ENCODE measurements around the gene HSDL2.
"Not testable (repeated sequence)": the region's sequence is repeated elsewhere in the genome, so short reads cannot be mapped to it uniquely, and the experiment has no call there.

The HSDL2 gene

DNA sequence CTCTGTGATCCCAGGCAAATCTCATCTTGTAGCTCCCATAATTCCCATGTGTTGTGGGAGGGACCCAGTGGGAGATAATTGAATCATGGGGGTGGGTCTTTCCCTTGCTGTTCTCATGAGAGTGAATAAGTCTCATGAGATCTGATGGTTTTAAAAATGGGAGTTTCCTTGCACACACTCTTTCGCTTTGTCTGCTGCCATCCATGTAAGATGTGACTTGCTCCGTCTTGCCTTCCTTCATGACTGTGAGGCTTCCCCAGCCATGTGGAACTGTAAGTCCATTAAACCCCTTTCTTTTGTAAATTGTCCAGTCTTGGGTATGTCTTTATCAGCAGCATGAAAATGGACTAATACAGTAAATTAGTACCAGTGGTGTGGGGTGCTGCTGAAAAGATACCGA is 14.7 kb upstream of the HSDL2 start:
- not testable (repeated sequence) for DNase-seq

DNA sequence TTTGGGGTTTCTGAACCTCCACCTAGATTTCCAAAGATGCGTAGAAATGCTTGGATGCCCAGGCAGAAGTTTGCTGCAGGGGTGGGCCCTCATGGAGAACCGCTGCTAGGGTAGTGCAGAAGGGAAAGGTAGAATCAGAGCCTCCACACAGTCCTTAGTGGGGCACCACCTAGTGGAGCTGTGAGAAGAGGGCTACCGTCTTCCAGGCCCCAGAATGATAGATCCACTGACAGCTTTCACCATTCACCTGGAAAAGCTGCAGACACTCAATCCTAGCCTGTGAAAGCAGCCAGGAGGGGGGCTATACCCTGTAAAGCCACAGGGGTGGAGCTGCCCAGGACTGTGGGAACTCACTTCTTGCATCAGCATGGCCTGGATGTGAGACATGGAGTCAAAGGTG is 13.3 kb upstream of the HSDL2 start:
- no peak for DNase-seq

DNA sequence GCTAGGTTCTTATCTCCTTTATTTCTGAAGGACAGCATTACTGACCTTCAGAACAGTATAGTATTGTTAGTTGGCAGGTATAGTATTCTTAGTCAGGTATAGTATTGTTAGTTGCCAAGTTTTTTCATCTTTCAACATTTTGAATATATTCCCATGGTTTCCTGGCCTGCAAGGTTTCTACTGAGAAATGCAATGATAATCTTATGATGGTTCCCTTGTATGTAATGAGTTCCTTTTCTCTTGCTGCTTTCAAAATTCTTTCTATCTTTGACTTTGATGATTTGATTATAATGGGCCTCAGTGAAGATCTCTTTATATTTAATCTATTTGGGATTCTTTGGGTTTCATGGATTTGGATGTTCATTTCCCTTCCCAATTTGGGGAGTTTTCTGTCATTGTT is 12.4 kb upstream of the HSDL2 start:
- DNase-seq: no peak

DNA sequence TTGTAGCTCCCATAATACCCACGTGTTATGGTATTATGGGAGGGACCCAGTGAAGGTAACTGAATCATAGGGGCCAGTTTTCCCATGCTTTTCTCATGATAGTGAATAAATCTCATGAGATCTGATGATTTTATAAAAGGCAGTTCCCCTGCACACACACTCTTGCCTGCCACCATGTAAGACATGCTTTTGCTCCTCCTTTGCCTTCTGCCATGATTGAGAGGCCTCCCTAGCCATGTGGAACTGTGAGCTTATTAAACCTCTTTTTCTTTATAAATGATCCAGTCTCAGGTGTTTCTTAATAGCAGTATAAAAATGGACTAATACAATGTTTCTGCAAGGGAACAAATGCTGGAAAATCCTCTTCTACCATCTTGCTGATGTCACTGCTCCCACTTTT is 10.1 kb upstream of the HSDL2 start:
- DNase-seq: no peak

DNA sequence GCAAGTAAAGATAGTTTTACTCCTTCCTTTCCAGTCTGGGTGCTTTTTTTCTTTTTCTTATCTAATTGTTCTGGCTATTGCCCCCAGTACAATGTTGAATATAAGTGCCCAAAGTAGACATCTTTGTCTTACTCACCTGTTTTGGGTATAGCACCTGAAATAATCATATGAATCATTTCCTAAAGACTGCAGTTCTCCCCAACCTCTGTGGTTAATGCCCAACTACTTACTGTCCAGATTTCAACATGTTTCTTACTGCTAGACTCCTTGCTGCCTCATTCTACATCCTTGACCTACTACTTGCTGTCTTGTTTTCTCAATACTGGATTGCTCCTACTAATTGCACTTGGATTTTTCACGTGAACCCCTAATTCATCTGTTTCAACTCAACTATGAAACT is 8.8 kb upstream of the HSDL2 start:
- no peak for DNase-seq

DNA sequence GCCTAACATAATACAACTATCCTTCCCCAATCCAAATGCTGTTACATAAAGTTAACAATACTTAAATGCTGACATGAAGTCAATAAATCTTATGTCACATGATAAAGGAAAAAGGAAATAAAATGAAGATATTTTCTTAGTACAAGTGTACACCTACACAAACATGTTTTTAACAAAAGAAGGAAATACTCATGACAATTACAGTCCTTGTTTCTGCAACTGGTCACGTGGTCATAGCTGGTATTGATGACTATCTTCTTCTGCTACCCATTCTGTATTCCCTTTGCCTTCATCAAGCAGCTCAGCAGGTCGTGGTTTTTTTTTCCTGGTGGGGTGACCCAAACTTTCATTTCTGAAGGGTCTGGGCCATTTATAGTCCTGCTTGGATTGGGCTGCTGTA is 6.2 kb upstream of the HSDL2 start:
- not testable (repeated sequence) for DNase-seq

DNA sequence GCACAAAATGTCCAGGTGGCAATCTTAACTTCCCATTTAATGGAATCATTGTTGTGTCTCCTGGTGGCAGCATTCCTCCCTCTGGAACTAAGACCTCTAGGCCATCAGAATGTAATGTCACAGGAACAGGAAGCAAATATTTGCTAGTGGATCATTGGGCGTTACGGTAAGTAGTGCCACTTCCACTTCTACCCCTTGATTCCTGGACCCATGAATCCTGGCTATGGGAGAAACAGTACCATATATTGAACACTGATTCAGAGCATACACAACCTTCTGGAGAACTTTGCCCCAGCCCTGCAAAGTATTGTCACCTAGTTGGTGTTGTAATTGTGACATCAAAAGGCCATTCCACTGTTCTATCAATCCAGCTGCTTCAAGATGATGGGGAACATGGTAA is 5.7 kb upstream of the HSDL2 start:
- DNase-seq: not testable (repeated sequence)

DNA sequence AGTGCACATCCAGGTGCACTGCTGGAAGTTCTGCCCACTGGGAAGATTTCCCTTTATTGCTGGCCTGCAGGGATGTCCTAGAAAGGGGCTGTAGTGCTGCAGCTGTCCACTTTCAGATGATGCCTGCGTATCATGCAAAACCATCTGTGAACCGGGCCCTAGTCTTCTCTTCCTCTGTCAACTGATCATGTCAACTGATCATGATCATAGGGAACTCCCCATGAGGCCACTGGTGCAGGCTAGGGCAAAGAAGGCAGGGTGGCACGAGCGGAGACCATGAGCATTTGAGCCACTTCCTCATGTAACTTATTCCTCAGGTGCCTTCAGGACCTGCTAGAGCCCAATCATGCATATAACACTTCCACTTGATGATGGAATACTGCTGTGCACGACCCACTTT is 4.5 kb upstream of the HSDL2 start:
- DNase-seq: no peak

DNA sequence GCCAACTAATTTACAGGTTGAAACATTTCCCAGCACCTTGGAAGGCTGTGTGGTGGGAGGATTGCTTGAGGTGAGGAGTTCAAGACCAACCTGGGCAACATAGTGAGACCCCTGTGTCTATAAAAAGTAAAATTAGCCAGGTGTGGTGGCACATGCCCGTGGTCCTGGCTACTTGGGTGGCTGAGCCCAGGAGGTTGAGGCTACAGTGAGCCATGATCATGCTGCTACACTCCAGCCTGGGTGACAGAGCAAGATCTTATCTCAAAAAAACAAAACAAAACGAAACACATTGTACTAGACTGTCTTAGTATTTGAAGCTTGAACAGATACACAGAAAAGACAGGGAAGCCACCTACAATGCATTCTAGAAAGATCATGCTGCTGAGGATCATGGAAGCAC is 2.8 kb upstream of the HSDL2 start:
- DNase-seq: no peak

DNA sequence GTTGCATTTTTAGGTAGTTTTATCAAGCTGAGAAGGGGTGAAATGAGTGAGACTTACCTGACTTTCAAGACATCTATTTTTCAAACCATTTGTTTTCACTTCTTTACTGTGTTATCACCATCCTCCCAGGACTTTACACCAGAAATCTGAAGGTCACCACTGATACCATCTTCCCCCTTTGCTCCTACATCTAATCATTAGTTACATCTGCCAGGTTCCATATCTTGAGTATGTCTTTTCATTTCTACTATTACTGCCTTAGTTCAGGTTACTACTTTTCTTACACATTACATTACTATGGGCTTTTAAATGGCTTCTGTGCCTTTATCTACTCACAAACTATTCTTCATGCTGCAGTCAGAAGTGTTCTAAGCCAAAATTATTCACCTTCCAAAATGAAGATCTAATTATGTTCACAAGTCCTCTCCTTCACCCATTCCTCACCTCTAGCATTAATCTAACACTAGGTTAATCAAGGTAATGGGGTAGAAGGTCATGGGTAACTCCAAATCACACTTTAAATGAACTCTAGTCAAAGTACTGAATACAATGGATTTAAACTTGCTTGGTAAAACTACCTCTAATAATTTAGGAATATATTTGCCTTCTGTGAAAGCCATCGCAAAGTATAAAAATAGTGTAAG is 2.1 kb upstream of the HSDL2 start:
- no peak for DNase-seq

DNA sequence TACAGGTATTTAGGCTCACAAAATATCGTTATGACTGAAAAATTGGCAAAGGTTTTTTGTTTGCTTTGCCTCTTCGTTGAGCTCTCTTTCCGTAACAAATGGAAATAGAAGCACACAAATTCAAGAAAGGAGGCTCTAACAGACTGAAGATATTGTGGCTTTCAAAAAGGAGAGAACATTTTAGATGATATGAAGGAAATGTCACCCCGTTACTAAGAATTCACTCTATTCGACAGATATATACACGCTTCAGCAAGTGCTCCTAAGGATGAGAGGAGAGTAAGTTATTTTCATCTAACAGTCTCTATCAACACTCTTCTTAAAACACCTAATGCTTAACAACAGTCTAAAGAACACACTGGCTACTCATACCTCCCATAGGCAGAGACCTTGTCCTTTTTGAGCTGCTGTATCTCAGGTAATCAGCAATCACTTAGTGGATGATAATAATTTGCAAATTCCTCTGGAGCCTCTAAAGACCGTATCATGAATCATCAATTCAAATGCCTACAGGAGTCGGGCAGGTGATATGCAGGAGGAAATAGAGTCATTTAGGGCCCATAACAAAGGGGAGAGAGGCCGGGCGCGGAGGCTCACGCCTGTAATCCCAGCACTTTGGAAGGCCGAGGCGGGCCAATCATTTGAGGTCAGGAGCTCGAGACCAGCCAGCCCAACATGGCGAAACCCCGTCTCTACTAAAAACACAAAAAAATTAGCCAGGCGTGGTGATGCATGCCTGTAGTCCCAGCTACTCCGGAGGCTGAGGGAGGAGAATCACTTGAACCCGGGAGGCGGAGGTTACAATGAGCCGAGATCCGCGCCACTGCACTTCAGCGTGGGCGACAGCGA is 1.4 kb upstream of the HSDL2 start:
- peak in 3 of 58 donors; percentile 2 to 6 (median 2) for DNase-seq

DNA sequence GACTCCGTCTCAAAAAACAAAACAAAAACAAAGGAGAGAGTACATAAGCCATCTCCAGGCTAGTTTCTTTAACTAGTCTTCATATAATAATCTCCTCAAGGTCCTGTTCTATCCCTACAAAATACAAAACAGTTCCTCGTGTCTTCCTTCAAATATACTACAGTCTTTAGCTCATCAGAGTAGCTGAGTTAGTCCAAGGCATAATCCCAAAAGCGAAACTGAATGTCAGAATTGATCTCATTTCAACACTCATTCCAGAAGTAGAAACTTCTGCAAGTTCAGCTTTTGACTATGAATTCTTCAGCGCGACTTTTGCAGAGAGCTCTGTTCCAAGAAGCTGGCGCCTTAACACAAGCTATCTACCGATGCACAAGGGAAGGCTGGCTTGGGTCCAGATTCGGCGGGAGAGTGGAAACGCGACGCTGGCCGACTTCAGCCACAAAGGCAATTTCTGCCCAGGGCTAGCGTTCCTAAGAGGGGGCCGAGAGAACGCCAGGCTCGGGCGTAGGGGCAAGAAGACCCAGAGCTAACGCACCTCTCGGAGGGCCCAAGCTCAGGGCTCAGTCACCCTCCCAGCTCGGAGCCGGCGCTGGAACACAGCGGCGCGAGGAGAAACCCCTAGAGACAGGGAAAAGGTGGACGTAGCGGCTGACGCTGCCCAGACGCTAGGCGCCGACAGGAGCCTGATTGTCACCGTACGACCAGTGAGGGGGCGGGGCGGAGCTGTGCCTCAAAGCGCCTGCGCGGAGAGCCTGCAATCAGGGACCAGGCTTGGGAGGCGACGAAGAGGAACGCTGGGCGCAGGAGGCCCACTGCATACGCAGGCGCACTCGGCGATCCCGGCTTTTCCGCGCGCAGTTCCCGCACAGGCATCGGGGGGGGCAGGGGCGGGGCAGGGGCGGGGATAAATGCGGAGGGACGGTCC is 469 bp upstream of the HSDL2 start:
- peak; percentile 84 to 100 (median 98) for DNase-seq

DNA sequence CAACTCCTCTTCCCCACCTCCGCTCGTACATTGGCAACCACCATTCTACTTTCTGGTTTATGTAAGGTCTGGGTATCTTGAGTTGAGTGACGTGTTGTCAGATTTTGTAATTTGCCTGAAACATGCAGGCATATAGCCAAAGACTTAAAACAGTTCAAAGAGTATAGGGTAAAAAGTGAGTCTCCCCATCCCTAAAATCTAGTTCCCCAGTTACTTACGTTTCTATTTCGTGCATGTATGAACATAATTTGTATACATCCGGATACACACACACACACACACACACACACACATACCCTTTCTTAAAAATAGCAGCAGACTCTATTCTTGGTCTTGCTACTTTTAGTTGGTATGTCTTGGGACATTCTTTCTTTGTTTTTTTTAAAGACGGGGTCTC is 915 bp downstream of the HSDL2 start:
- DNase-seq: no peak

DNA sequence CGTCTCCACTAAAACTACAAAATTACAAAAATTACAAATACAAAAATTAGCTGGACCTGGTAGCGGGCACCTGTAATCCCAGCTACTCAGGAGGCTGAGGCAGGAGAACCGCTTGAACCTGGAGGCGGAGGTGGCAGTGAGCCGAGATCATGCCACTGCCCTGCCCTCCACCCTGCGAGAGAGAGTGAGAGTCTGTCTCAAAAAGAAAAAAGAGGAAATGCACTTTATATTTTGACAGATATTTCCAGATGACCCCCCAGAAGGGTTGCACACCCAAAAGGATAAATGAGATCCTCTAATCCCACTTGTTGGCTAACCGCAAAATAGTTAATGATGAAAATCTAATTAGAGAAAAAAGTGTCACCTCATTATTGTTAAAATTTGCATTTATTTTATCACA is 2.2 kb downstream of the HSDL2 start:
- DNase-seq: no peak

DNA sequence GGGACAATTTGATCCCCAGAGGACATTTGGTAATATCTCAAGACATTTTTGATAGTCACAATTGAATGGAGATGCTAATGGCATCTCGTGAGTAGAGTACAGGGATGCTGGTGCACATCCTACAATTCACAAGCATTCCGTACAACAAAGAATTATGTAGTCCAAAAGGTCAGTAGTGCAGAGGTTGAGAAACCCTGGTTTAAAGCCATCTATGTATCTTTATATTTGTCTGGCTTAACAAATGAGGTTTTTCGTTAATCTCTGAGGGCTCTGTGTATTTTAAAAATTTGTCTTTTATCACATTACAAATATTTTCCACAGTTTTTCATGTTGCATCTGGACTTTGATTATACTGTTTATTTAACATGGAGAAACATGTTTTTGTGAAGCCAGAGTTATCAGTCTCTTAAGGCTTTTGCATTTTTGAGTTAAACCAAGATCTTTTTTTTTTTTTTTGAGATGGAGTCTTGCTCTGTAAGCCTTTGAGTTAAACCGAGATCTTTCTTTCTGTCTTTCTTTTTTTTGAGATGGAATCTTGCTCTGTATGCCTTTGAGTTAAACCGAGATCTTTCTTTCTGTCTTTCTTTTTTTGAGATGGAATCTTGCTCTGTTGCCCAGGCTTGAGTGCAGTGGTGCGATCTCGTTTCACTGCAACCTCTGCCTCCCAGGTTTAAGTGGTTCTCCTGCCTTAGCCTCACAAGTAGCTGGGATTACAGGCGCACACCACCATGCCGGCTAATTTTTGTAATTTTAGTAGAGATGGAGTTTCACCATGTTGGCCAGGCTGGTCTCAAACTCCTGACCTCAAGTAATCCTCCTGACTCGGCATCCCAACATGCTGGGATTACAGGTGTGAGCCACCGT is 2.8 kb downstream of the HSDL2 start:
- DNase-seq: no peak

DNA sequence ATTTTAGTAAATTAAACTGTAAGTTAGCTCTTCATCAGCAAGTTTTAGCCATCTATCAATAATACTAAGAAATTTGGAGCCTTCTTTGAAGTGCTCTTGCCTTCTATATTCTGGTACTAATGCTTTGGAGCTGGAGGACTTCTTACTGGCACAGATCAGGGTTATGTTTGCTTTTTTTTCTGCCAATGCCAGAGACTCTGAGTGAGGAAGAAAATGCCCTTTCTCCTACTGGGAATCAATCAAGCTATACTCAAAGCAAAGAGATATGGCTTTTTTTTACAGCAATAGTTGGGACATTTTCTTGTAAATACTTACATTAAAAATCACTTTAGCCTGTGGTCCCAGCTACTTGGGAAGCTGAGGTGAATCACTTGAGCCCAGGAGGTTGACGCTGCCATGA is 4.3 kb downstream of the HSDL2 start:
- DNase-seq: no peak

DNA sequence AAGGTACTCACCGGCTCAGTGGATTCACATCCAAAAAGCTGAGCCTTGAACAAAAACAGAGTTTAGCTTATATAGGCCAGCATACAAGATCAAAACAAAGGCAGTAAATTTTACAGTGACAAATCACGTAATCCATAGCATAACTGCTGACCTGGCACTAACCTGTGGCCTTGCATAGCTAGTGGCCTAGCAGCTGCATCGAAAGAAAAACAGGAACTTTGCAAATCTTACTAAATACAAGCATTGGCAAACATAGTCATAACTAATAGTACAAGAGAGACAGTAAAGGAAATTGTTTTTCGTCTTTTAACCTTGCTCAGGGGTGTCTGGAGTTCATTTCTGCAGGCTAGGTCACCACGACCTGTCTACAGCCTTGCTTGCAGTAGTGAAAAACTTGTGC is 4.8 kb downstream of the HSDL2 start:
- DNase-seq: no peak

DNA sequence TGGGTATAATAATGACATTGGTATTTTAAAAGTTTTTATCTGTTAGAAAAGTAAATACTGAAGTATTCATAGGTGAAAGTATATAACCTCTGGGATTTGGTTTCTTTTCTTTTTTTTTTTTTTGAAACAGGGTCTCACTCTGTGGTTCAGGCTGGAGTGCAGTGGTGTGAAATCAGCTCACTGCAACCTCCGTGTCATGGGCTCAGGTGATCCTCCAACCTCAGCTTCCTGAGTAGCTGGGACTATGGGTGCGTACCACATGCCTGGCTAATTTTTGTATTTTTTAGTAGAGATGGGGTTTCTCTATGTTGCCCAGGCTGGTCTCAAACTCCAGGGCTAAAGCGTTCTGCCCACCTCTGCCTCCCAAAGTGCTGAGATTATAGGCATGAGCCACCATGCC is 7.2 kb downstream of the HSDL2 start:
- no peak for DNase-seq

DNA sequence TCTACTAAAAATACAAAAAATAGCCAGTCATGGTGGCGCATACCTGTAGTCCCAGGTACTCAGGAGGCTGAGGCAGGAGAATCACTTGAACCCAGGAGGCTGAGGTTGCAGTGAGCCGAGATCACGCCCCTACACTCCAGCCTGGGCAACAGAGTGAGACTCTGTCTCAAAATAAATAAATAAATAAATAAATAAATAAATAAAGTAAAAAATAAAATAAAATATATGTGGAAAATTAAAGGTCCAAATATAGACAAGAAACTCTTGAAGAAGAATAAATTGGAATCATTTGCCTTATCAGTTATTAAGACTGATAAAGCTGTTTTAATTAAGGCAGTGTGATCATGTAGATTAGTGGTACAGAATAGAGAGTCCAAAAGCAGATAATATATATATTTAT is 10.0 kb downstream of the HSDL2 start:
- DNase-seq: not testable (repeated sequence)

DNA sequence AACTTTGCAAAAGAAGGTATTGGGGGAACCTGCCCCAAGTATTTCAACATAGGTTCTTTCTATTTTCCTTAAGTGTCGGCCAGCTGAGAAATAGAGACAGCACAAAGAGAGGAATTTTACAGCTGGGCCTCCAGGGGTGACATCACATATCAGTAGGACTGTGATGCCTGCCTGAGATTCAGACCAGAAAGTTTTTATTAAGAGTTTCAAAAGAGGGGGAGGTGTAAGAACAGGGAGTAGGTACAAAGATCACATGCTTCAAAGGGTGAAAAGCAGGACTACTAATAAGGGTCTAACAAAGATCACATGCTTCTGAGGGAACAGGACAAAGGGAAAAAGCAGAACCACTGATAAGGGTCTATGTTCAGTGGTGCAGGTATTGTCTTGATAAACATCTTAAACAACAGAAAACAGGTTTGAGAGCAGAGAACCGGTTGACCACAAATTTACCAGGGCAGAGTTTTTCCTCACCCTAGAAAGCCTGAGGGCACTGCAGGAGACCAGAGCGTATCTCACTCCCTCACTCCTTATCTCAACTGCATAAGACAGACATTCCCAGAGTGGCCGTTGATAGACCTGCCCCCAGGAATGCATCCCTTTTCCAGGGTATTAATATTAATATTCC is 12.1 kb downstream of the HSDL2 start:
- DNase-seq: not testable (repeated sequence)

All from anterior cingulate cortex (tissue), 58 donors.